Stimulated activated CD4-positive, alpha-beta T cell treated with anti-CD3 and anti-CD28 coated beads, Interleukin-2, amount 100 ng/mL, for 4 hours (primary cell): ENCODE data around the gene SLC16A8.
"Not testable (repeated sequence)": the region's sequence is repeated elsewhere in the genome, so short reads cannot be mapped to it uniquely, and the experiment has no call there.

ENCODE experiments used
- DNase-seq: peaks from one replicate; pipeline ENCODE4 v3.0.0-alpha.2; 2020; ENCODE audit warnings: low read depth

The SLC16A8 gene

DNA sequence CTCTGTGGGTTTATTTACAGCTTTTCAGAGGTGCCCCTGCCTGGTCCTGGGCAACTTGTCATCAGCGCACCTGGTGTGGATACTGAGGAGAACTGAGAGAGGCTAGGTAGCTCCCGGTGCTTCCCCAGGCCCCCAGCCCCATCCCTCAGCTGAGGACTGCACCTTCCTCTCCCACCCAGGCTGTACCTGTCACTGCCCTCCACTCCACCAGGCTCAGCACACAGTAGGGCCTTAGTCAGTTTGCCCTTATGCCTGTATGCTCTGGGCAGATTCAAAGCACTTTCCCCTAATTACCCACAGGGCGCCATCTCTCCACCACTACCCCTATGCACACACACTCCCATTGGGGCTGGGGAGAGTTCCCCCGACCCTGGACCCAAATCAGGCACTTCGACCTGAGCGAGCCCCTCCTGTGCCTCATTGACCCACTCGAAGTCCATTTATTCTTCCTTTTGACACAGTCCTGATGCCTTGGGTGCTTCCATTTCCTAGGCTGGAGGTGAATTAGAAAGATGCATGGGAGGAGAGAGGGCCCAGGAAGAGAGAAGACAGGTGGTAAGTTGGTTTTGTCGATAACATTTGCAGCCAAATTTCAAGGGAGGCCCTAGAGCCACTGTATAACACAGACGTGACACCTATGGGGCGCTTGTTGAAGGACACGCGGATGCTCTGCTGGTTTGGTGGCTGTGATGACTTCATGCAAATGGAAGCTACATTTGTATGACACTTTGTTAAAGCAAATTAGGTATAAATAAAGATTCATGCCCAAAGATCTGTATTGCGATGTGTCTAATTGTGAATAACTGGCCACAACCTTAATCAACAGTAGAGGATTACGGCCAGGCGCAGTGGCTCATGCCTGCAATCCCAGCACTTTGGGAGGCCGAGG, 40.6 kb downstream of the SLC16A8 start:
- no peak for DNase-seq

GRCh38 chr22:38042488-38042790, 41.5 kb downstream of the SLC16A8 start:
- DNase-seq: no peak

DNA sequence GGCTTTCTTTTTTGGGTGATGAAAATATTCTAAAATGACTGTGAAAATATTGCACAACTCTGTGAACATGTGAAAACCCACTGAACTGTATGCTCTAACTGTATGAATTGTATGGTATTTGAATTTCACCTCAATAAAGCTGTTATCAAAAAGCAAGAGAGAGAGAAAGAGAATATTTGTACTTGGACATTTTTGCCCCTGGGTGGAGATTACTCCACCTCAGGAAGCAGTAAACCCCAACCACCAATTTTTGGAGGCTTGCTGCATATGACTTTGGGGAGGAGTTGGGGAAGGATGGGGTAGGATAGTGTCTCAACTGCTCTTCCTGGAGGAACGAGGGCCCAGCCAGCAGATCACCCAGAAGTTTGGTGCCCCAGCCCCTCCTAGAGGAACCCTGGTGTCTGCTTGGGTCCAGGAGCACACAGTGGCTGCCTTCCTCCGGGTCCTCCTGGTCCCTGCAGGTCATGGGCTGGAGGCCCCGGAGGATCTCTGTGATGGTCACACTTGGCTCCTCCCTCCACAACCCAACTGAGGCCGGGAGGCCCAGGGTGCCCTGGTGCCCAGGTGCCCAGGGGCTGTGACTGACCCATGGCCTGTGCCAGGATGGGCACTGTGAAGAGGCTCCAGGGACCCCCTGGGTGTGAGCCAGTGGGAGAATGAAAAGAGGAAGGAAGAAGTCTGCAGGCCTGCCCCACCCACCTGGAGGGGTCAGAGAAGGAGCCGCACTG, 42.1 kb downstream of the SLC16A8 start:
- no peak for DNase-seq

- DNase-seq: no peak
These were observed 42.8 kb downstream of the SLC16A8 start for GRCh38 chr22:38040953-38041759.

- no peak for DNase-seq
These were observed 44.8 kb downstream of the SLC16A8 start for GRCh38 chr22:38038890-38039812.

DNA sequence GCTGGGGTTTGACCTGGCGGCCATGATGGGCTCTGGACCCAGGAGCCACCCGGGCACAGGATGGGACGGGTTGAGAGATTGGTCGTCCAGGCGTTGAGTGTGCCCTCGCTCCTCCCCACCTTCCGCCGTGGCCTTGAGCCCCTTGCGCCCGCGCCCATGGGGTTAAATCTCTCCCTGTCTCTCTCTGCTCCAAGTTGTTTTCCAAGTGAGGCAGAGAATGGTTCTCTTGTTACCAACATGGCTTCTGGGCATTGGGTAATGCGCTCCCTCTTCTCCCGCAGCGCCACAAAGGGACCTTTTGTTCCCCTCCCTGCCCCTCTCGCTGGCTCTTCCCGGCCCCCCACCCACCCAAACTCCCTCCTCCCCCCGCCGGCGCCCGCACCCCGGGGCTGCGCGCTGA, 45.6 kb downstream of the SLC16A8 start:
- no peak for DNase-seq

- DNase-seq: not testable (repeated sequence)
These were observed 46.4 kb downstream of the SLC16A8 start for GRCh38 chr22:38037367-38038150.

DNA sequence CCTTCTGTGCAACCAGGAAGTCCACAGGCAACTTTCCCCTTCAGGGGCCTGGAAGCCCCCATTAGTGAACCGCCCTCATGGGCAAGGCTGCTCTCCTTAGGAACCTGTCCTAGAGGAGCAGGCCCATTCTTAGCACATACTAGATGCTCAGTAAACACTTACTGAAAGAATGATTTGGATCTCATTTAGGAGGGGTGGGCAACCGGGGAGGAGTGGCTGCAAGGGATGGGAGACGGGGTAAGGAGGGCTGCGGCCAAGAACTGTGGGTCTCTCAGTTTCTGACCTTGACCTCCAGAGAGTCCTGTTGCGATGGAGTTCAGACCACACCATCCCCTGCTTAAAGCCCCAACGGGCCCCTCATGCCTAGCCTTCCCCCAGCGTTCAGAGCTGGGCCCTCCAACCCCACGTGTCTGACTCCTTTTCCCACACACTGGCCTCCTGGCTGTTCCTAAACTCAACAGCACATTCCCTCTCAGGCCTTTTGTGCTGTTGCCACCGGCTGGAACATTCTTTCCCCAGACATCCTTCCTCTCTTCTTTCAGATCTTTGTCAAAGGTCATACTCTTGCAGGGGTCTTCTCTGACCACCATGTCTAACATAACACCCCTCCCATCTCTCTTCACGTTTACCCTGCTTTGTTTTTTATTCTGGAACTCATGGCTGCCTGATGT, 47.5 kb downstream of the SLC16A8 start:
- no peak for DNase-seq

- no peak for DNase-seq
These were observed 48.5 kb downstream of the SLC16A8 start for GRCh38 chr22:38035530-38035885.

DNA sequence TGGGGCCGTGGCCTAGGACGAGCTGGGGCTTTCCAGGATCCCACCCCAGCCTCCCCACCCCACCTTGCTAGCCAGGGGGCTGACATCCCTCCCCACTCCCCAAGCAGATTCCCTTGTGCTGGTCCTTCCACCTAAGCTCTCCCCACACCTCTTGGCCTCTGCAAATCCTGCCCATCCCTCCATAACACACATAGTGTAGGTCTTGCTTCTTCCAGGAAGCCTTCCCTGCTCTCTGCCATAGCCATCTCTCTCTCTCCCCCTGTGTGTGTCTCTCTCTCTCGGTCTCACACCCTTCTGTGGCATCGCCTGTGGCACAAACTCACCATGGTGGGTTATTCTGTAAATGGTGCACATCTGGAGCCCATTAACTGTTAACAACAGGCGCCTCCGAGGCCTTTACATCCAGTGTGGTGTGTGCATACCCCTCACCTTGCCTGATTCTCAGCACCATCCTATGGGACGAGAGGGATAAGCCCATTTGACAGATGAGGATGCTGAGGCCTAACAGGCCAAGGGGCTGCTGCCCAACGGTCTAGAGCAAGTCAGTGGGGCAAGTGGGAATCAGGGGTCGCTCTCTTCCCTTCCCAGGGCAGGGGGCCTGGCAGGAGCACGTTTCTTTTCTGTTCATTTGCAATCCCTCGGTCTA, 49.0 kb downstream of the SLC16A8 start:
- no peak for DNase-seq

- DNase-seq: no peak
These were observed 49.6 kb downstream of the SLC16A8 start for GRCh38 chr22:38034278-38034882.

GRCh38 chr22:38033522-38034277, 50.3 kb downstream of the SLC16A8 start:
- no peak for DNase-seq

GRCh38 chr22:38032681-38033521, 51.1 kb downstream of the SLC16A8 start:
- DNase-seq: no peak

DNA sequence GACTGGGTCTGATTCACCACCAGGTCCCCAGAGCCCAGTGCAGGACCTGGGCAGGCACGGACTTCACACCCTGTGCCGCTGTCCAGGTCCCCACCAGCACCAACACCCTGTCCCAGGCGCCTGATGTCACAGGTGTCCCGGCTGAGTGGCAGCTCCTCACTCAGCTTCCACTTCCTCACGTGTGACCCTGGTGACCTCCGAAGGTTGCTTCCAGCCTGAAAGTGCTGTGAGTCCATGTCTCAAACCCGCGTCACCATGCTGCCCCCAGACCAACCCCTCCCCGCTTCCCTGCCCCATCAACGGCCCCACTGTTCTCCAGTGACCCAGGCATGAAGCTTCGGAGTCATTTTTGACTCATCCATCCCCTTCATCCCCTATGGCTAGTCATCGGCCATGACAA, 52.5 kb downstream of the SLC16A8 start:
- no peak for DNase-seq

DNA sequence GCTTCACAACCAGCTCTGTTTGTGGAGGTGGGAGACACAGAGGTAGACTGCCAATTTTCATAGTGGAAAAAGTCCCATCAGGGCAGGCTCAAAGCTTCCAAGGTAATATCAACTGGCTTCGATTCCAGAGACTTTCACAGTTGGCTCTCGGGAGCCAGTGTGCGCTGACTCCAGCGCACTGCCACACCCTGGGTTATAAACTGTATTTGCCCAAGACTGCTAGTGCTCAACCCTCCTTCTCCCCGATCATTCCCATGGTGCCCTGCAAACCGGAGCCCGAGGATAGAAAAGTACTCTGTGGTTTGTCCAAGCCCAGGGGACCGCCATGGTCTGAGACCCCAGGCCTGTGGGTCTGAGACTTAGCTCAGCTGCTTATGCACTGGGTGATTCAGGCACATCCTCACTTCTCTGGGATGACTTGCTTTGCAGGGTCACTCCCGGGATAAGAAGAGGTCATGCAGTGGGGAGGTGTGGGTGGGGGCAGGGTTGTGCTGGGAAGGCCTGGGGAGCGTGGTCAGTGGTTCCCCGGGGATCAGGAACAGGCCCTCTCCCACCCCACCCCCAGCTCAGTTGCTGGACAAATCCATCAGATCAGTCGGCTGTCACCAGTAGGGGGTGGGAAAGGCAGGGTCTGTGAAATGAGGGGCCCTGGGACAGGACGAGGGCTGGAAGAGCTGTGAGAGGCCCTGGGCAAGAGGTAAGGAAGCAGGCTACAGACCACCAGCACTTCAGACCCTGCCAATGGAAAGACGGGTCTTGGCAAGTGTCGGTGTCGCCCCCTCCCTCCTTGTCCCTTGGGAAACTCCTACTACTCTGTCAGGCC, 53.5 kb downstream of the SLC16A8 start:
- no peak for DNase-seq

GRCh38 chr22:38029901-38030300, 54.1 kb downstream of the SLC16A8 start:
- no peak for DNase-seq

DNA sequence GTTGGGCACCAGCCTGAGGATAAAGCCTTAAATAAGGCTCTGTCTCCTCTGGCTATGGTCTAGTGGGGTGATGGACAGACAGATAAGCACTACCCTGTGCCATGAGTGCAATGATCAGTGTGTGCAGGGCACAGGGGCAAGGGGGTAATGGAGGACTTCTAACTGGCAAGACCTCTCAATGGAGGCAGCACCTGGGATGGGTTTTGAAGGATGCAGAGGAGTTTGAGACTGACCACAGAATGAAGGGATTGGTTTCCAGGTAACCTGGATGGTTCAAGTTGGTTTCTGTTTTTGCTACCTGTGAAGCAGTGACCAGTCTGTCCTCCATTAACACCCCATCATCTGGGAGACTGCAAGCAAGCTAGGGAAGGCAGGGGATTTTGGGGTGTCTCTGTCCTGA, 54.6 kb downstream of the SLC16A8 start:
- DNase-seq: no peak
